ENCODE data around the gene ZNF646.

Gene ZNF646

GRCh38 chr16:31131841-31132271 is 57.6 kb downstream of the ZNF646 start:
- no peak for TF ChIP-seq CTCF (IDR thresholded peaks at IDR 0.05; ENCODE audit: borderline replicate concordance, insufficient read depth, low read depth, low read length)
- no peak overlapping the region for H3K4me3 ChIP-seq (ENCODE audit: low read depth, low read length)

GRCh38 chr16:31132303-31132979 is 58.2 kb downstream of the ZNF646 start:
- H3K4me3 ChIP-seq (ENCODE audit: low read depth, low read length), result no peak overlapping the region
- TF ChIP-seq CTCF (IDR thresholded peaks at IDR 0.05; ENCODE audit: borderline replicate concordance, insufficient read depth, low read depth, low read length), result no peak

GRCh38 chr16:31133046-31133501 is 58.9 kb downstream of the ZNF646 start:
- no peak for TF ChIP-seq CTCF (IDR thresholded peaks at IDR 0.05; ENCODE audit: borderline replicate concordance, insufficient read depth, low read depth, low read length)

More at GRCh38 chr16:31133046-31133501, 58.9 kb downstream of the ZNF646 start:
- H3K4me3 ChIP-seq (ENCODE audit: low read depth, low read length), result no peak overlapping the region
